NOMO-1 treated with dmso at 0.1 percent for 144 hours (cell line): ENCODE measurements around the gene SLC22A16.

ENCODE experiments used
- DNase-seq: peaks from one replicate; lab custom pipeline; 2025; ENCODE audit not compliant: unreplicated experiment; lab: John Stamatoyannopoulos, UW

SLC22A16 gene

DNA sequence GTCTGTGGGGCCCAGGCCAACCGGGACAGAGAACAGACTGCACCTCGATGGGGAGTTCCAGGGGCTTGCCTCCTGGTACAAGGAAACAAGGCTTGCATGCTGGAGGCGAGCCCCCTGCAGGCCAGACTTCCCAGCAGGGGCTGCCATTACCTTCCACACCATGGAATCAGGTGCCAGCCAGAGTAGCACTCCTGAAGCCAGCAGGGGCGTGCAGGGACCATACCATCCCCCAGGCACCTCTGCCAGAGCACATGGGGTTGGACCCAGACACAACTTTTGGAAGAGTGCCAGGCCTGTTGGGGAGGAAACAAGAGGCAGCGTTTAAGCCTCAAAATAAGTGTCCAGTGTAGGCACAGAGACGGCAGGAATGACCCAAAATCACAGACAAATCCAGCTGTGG is 67.5 kb downstream of the SLC22A16 start:
- DNase-seq = no peak

GRCh38 chr6:110404607-110405006 is 71.8 kb downstream of the SLC22A16 start:
- no peak for DNase-seq

- no peak for DNase-seq
Observed at GRCh38 chr6:110401585-110402176, 74.7 kb downstream of the SLC22A16 start.

DNA sequence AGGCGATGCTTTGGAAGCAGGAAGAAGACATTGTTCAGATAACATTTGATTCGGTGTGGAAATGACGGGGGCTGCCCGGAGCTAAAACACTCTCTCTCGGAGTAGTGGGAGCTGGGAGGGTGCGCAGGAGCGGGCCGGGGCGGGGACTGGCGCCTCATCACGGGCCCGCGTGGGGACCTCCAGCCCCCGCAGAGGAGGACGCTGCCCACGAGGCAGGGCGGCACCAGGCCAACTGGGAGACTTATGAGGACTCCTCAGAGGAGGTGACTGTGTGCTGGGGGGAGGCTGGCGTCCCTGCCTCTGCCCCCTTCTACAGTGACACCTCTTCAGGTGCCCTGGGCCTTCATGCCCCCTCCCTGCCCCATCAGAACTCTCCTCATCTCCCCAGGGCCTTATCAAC is 76.2 kb downstream of the SLC22A16 start:
- no peak for DNase-seq

DNA sequence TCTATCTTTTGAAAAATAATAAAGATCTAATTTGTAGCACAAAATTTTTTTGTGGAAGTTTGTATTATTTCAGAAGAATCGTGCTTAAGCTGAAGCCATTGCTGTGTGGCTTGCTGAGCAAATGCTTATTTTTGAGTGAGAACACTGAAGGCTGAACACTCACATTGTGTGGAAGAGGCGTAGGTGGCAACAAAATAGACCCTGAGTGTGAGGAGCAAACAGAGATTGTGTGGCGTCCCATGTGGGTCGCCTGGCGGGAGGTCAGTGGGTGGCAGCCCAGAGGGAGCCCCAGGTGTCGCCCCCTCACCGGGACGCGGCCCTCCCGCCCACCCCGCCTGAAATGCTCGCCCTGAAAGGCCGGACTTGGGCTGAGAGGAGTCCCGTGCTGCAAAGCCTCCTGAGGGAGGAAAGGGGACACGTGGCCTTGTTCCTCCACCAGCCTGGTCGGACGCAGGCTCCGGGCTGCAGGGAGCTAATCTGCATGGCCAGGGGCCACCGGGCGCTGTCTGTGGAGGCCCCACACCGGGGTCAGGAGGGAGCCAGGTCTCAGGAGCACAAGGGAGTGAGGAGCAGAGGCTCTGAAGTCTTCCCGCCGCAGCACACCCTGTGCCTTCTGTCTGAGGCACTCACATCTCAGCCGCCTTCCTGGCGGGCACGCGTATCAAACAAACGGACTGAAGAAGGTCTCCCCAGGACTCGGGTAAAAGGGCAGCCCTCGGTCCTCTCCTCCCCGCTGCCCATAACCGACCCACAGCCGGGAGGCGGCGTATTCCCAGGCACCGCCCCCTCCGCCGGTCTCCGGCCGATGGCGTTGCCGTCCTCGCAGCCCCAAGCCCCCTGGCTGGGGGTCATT is 77.0 kb downstream of the SLC22A16 start:
- DNase-seq = no peak

- no peak for DNase-seq
Observed at GRCh38 chr6:110398778-110399177, 77.6 kb downstream of the SLC22A16 start.

DNA sequence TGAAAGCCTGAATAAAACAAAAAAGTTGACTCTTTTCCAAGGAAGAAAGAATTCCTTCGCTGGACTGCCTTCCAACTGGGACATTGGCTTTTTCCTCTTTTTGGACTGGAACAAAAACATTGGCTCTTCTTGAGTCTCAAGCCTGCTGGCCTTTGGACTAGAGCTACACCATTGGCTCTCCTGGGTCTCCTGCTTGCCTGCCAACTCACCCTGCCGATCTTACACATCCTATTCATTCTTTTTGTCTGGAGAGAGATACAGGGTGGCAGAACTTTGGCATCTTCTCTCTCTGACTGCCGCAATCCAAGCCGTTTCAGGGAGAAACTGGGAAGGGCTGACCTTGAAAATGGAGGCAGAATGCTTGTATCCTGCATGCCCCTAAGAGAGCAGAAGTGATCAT is 81.2 kb downstream of the SLC22A16 start:
- DNase-seq = no peak

- DNase-seq = no peak
Observed at GRCh38 chr6:110394409-110394808, 82.0 kb downstream of the SLC22A16 start.

DNA sequence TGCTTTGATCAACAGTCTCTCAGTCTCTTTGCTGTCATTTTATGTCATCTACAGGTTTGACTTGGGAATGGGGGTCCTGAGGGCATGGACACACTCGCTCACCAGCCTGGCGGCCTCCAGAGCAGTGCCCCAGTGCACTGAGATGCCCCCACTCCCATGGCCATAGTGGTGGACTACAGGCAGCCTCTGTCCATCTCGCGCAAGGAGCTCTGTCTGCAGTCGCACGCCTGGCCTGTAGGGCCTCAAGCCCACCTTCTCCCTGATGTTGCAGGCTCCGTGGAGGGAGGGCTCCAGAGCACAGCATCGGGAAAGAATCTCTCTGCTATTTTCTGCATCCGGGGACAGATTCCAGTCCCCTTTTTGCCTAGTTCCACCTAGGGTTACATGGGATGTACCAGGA is 83.7 kb downstream of the SLC22A16 start:
- DNase-seq = no peak

- DNase-seq = no peak
Observed at GRCh38 chr6:110390404-110390803, 86.0 kb downstream of the SLC22A16 start.

DNA sequence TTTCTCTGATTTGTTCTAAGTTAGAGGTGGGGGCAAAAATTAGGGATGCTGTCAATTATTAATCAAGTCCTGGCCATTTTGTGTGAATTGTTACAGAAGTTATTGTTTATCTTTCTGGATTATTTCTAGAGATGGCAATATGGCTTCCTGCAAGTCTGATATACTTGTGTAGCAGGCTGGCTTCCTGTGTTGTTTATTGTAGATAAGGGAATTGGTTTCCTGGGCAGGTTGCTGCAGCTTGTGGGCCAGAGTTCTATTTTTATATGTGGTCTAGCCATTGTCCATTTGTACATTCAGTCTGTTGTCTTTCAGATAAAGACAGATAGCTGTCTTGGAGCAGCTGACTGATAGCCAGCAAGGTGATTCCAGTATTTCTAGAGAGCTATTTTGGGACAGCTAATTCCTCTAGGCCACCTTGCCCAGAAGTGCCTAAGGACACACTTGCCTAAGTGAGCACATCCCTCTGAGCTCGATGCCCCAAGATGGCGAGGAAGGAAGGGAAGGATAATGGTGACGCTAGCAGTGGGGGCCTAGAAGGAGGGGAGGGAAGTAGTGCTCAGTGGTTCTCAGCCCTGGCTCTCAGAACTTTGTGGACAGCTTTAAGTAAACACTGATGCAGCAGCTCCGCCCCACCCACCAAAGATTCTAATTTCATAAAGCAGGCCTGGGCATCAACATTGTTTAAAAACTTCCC is 86.6 kb downstream of the SLC22A16 start:
- DNase-seq = no peak

- no peak for DNase-seq
Observed at GRCh38 chr6:110387986-110388385, 88.4 kb downstream of the SLC22A16 start.

GRCh38 chr6:110385458-110385863 is 91.0 kb downstream of the SLC22A16 start:
- DNase-seq = no peak

DNA sequence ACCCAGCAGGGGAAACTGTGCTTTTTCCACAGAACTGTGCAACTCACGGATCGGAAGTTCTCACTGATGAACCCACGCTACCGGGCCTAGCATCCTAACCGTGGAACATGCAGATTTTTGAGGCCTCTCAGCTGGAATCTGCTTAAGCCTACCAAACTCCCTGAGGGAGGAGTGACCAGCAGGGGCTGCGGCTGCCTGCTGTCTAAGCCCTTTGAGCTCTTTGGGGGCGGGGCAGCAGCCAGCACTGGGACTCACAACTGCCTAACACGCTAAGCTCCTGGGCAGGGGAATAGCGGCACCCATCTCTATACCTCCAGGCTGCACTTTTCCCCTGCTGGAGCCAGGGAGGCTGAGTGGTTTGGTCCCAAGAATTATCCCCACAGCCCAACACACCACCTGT is 97.9 kb downstream of the SLC22A16 start:
- no peak for DNase-seq
